SK-N-SH (cell line): Measurements from ENCODE around the gene FAIM2. TPM values are rescaled to one million over a fixed set of nuclear protein-coding genes. Genes with fewer than 3 reads are reported as not detected.

Source experiments
- CTCF ChIA-PET: fragments of 300-600, 350-600 bp; formaldehyde crosslinking; extraction: SDS; loops from one replicate; lab custom pipeline; 2021; lab: Yijun Ruan, JAX
- POLR2A ChIA-PET: fragments of 350-600 bp; sonication (Branson Sonifier 250); formaldehyde crosslinking; extraction: SDS; loops from one replicate; lab custom pipeline; 2020; ENCODE audit warnings: antibody characterized with exemption, inconsistent platforms; lab: Yijun Ruan, JAX
- DNase-seq: peaks from one replicate; pipeline ENCODE4 v3.0.0; 2012
- H2AFZ ChIP-seq: fragments of 200-600 bp; sonication (generic); 2 replicates; pipeline ENCODE4 v1.8.1; 2016; ENCODE audit warnings: antibody characterized with exemption, mild to moderate bottlenecking, low read depth
- H3F3A ChIP-seq: fragments of 200-600 bp; sonication (generic); replicated peaks from 2 replicates; pipeline ENCODE3; 2016; ENCODE audit warnings: antibody characterized with exemption, mild to moderate bottlenecking; ENCODE audit not compliant: insufficient read depth
- H3K27ac ChIP-seq, 2 experiments: fragments of 200-500 bp in 1 of 2; fragments of 200-600 bp in 1 of 2; sonication (Bioruptor generic) in 1 of 2; sonication (generic), shearing (Covaris generic) in 1 of 2; 2 replicates each; pipeline versions ENCODE4 v1.5.1 to v1.6.1; 2014 to 2016; ENCODE audit warnings: low read depth in 2 of 2, inconsistent platforms in 1 of 2, low read length in 1 of 2, mild to moderate bottlenecking in 1 of 2, mixed read lengths in 1 of 2
- H3K27me3 ChIP-seq: fragments of 200-600 bp; sonication (generic), shearing (Covaris generic); 2 replicates; pipeline ENCODE4 v1.6.1; 2016; ENCODE audit warnings: mixed run types; ENCODE audit not compliant: insufficient read depth
- H3K36me3 ChIP-seq, 2 experiments: fragments of 200-500 bp in 1 of 2; fragments of 200-600 bp in 1 of 2; sonication (Bioruptor generic) in 1 of 2; sonication (generic) in 1 of 2; replicated peaks in 1 of 2; 2 replicates each; pipeline versions ENCODE3 to v1.5.1; 2014 to 2016; ENCODE audit warnings: low read length in 1 of 2, mild to moderate bottlenecking in 1 of 2; ENCODE audit not compliant: insufficient read depth in 2 of 2, control insufficient read depth in 1 of 2
- H3K4me1 ChIP-seq, 2 experiments: fragments of 200-500 bp in 1 of 2; fragments of 200-600 bp in 1 of 2; sonication (Bioruptor generic) in 1 of 2; sonication (generic), shearing (Covaris generic) in 1 of 2; 2 replicates each; pipeline versions ENCODE4 v1.5.1 to v1.6.1; 2014 to 2016; ENCODE audit warnings: low read depth in 1 of 2, low read length in 1 of 2, mixed run types in 1 of 2; ENCODE audit not compliant: insufficient read depth in 2 of 2, control insufficient read depth in 1 of 2
- H3K4me2 ChIP-seq: fragments of 200-600 bp; sonication (generic), shearing (Covaris generic); 2 replicates; pipeline ENCODE4 v1.6.1; 2017; ENCODE audit warnings: mixed run types
- H3K4me3 ChIP-seq, 2 experiments: fragments of 200-500 bp in 1 of 2; fragments of 200-600 bp in 1 of 2; sonication (Bioruptor generic) in 1 of 2; sonication (generic), shearing (Covaris generic) in 1 of 2; 2 replicates each; pipeline versions ENCODE4 v1.5.1 to v1.8.1; 2014 to 2016; ENCODE audit warnings: low read depth in 2 of 2, inconsistent platforms in 1 of 2, low read length in 1 of 2, mild to moderate bottlenecking in 1 of 2, mixed read lengths in 1 of 2, moderate library complexity in 1 of 2
- H3K79me2 ChIP-seq: fragments of 200-600 bp; sonication (generic); 2 replicates; pipeline ENCODE4 v1.8.1; 2017; ENCODE audit warnings: mild to moderate bottlenecking; ENCODE audit not compliant: insufficient read depth
- H3K9ac ChIP-seq: fragments of 200-600 bp; sonication (generic); 2 replicates; pipeline ENCODE4 v1.6.1; 2017; ENCODE audit warnings: mixed run types
- H3K9me2 ChIP-seq: fragments of 200-600 bp; sonication (generic); 2 replicates; pipeline ENCODE4 v1.6.1; 2017; ENCODE audit warnings: mixed run types
- H3K9me3 ChIP-seq: fragments of 200-600 bp; sonication (generic); 2 replicates; pipeline ENCODE4 v1.6.1; 2017; ENCODE audit warnings: mixed run types, mild to moderate bottlenecking, moderate library complexity
- H4K20me1 ChIP-seq: fragments of 200-600 bp; sonication (generic); 2 replicates; pipeline ENCODE4 v1.6.1; 2017; ENCODE audit warnings: mild to moderate bottlenecking, mixed run types; ENCODE audit not compliant: insufficient read depth
- CHD2 ChIP-seq: fragments of 150-350 bp; IDR thresholded peaks from 2 replicates; pipeline ENCODE4 v1.6.1; 2018; ENCODE audit warnings: low read length; ENCODE audit not compliant: partially characterized antibody
- EZH2phosphoT487 ChIP-seq: fragments of 200-600 bp; sonication (generic); IDR thresholded peaks from 2 replicates; pipeline ENCODE4 v1.6.1; 2017; ENCODE audit warnings: low read depth, mixed run types, mild to moderate bottlenecking, antibody characterized with exemption, moderate library complexity, borderline replicate concordance
- GATA2 ChIP-seq: sonication (generic); formaldehyde crosslinking; IDR thresholded peaks from 2 replicates; pipeline ENCODE4 v1.5.0; 2020; ENCODE audit warnings: mild to moderate bottlenecking, missing genetic modification reagents
- MXI1 ChIP-seq: IDR thresholded peaks from 2 replicates; pipeline ENCODE4 v1.6.1; 2012; ENCODE audit warnings: mild to moderate bottlenecking, low read depth, low read length, improper control_type of control experiment
- NRF1 ChIP-seq: IDR thresholded peaks from 2 replicates; pipeline ENCODE4 v1.6.1; 2012; ENCODE audit warnings: low read depth, mild to moderate bottlenecking, low read length
- POLR2AphosphoS5 ChIP-seq: IDR thresholded peaks from 2 replicates; pipeline ENCODE4 v1.6.1; 2012; ENCODE audit warnings: low read depth, low read length
- RAD21 ChIP-seq: IDR thresholded peaks from 2 replicates; pipeline ENCODE4 v1.6.1; 2012; ENCODE audit warnings: mild to moderate bottlenecking, low read length
- RCOR1 ChIP-seq: fragments of 150-350 bp; IDR thresholded peaks from 2 replicates; pipeline ENCODE4 v1.6.1; 2017; ENCODE audit warnings: antibody characterized with exemption, low read length
- RFX5 ChIP-seq: IDR thresholded peaks from 2 replicates; pipeline ENCODE4 v1.6.1; 2012; ENCODE audit warnings: mild to moderate bottlenecking, improper control_type of control experiment, low read length
- RXRA ChIP-seq: IDR thresholded peaks from 2 replicates; pipeline ENCODE4 v1.4.0; 2012; ENCODE audit warnings: low read depth, mild to moderate bottlenecking, borderline replicate concordance
- SIN3A ChIP-seq: IDR thresholded peaks from 2 replicates; pipeline ENCODE4 v1.6.1; 2012; ENCODE audit warnings: low read depth, mild to moderate bottlenecking, low read length, moderate library complexity, borderline replicate concordance
- SMC3 ChIP-seq: IDR thresholded peaks from 2 replicates; pipeline ENCODE4 v1.6.1; 2012; ENCODE audit warnings: low read depth, low read length, improper control_type of control experiment
- TEAD4 ChIP-seq: IDR thresholded peaks from 2 replicates; pipeline ENCODE4 v1.4.0; 2012; ENCODE audit warnings: mild to moderate bottlenecking, borderline replicate concordance; ENCODE audit not compliant: insufficient read depth
- YY1 ChIP-seq: IDR thresholded peaks from 2 replicates; pipeline ENCODE4 v1.4.0; 2012; ENCODE audit warnings: low read depth, mild to moderate bottlenecking
- WGBS: methylation state at CpG from one replicate; pipeline ENCODE4 v1.1.6; 2017; ENCODE audit warnings: low lambda C conversion rate; 5-methylcytosine and 5-hydroxymethylcytosine counted together
- polyA plus RNA-seq, 3 experiments: library from polyadenylated mRNA; depleted of rRNA; stranded (reverse); fragments of >200 nt; gene quantifications; 2 replicates each; pipeline ENCODE4 v1.2.3, GENCODE V29; 2012
- TF ChIP-seq, protein P1 (sequence below): IDR thresholded peaks from 2 replicates; pipeline ENCODE4 v1.4.0; 2012; ENCODE audit warnings: low read depth, borderline replicate concordance
- TF ChIP-seq, protein P2 (sequence below): IDR thresholded peaks from 2 replicates; pipeline ENCODE4; 2012
- TF ChIP-seq, protein P3 (sequence below): IDR thresholded peaks from 2 replicates; pipeline ENCODE4 v1.4.0; 2012; ENCODE audit warnings: low read depth
- TF ChIP-seq, protein P4 (sequence below): fragments of 150-350 bp; IDR thresholded peaks from 2 replicates; pipeline ENCODE4 v1.6.1; 2017; ENCODE audit warnings: antibody characterized with exemption, low read length, low read depth, borderline replicate concordance

FAIM2 gene
- polyA plus RNA-seq, 1 of the 3 experiments (the other 2 are of a cell fraction), result 11.3 TPM

DNA sequence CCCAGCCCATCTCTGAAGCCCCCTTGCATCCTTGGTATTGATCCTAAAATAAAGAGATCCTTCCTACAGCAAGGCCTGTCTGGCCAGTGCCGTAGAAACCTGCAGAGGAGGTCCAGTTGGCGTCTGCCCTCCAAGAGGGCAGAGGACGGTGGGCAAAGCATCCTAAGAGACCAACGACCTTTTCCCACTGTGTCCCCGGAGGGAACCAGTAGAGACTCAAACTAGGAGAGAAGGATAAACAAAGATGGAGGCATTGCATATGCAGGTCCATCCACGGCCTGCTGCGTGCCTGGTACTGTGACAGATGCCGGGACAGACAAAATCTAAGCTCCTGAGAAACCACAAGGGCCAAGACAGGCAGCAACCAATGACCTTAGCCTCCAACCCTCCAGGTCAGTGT is 79.3 kb downstream of the FAIM2 start:
- H3F3A ChIP-seq, result peaks cover 4% of the 10 kb centered on the region
- no peaks in the 10 kb centered on the region for H3K27me3 ChIP-seq
- H3K9me3 ChIP-seq, result no peaks in the 10 kb centered on the region
- ChIA-PET POLR2A (interaction anchor here (0.8 kb wide), 1 partner anchor 8 kb away, joined by 3 read pairs; no protein-coding TSS in a partner anchor), CTCF (interaction anchor here (1.4 to 7.5 kb wide), 3 partner anchors 15 to 47 kb away, joined by 3 to 51 read pairs (median 4); no protein-coding TSS in a partner anchor)
- no peak overlapping the region for H3K4me3 ChIP-seq
- H3K9me2 ChIP-seq, result no peaks in the 10 kb centered on the region
- peaks cover 7 to 12% of the 10 kb centered on the region in 2 experiments for H3K36me3 ChIP-seq
- no peak overlapping the region for H3K27ac ChIP-seq
- no peak overlapping the region for H3K9ac ChIP-seq
- H3K4me1 ChIP-seq, result peaks cover 15 to 31% of the 10 kb centered on the region in 2 experiments; a peak in 3 of 4 replicates
- DNase-seq, result no peak
- no peak overlapping the region for H2AFZ ChIP-seq
- peaks cover 80% of the 10 kb centered on the region for H3K79me2 ChIP-seq
- peaks cover 72% of the 10 kb centered on the region for H4K20me1 ChIP-seq
- no peak overlapping the region for H3K4me2 ChIP-seq
- 92% methylated on average over 8 of the region's 8 CpGs for WGBS
- TF ChIP-seq SIN3A (no peak), EZH2phosphoT487 (no peak), NRF1 (no peak), RXRA (no peak), TEAD4 (no peak), MXI1 (no peak), RCOR1 (no peak), YY1 (no peak), RFX5 (no peak), SMC3 (no peak), GATA2 (CRISPR knock-in tag) (no peak)
- TF ChIP-seq, protein P1, sequence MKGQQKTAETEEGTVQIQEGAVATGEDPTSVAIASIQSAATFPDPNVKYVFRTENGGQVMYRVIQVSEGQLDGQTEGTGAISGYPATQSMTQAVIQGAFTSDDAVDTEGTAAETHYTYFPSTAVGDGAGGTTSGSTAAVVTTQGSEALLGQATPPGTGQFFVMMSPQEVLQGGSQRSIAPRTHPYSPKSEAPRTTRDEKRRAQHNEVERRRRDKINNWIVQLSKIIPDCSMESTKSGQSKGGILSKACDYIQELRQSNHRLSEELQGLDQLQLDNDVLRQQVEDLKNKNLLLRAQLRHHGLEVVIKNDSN, result no peak
- TF ChIP-seq, protein P2, sequence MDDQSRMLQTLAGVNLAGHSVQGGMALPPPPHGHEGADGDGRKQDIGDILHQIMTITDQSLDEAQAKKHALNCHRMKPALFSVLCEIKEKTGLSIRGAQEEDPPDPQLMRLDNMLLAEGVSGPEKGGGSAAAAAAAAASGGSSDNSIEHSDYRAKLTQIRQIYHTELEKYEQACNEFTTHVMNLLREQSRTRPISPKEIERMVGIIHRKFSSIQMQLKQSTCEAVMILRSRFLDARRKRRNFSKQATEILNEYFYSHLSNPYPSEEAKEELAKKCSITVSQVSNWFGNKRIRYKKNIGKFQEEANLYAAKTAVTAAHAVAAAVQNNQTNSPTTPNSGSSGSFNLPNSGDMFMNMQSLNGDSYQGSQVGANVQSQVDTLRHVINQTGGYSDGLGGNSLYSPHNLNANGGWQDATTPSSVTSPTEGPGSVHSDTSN, result no peak
- TF ChIP-seq, protein P3, sequence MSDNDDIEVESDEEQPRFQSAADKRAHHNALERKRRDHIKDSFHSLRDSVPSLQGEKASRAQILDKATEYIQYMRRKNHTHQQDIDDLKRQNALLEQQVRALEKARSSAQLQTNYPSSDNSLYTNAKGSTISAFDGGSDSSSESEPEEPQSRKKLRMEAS, result no peak
- TF ChIP-seq, protein P4, sequence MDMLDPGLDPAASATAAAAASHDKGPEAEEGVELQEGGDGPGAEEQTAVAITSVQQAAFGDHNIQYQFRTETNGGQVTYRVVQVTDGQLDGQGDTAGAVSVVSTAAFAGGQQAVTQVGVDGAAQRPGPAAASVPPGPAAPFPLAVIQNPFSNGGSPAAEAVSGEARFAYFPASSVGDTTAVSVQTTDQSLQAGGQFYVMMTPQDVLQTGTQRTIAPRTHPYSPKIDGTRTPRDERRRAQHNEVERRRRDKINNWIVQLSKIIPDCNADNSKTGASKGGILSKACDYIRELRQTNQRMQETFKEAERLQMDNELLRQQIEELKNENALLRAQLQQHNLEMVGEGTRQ, result no peak

DNA sequence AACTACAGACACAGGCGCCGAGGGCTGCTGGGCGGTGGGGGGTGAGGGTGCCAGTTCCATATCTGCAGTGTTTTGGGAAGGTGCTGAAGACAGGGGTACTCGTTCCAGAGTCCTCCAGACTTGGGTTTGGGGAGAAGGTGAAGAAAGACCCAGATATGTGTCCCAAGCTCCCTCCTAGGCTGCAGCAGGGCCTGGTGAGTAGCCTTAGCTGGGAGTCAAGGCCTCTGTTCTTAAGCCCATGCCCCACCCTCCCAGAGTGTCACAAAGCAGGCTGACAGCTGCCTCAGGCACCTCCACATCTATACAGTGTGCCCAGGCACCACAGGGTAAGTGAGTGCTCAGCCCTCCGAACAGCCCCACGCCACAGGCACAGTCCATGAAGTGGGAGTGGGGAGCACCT is 79.7 kb downstream of the FAIM2 start:
- Histone ChIP-seq H3K27me3 (no peaks in the 10 kb centered on the region), H4K20me1 (peaks cover 77% of the 10 kb centered on the region), H3K4me1 (peaks cover 15 to 26% of the 10 kb centered on the region in 2 experiments; a peak in 3 of 4 replicates), H3K4me2 (no peak overlapping the region), H3F3A (no peaks in the 10 kb centered on the region), H3K4me3 (no peak overlapping the region), H2AFZ (no peak overlapping the region), H3K79me2 (peaks cover 84% of the 10 kb centered on the region), H3K9ac (no peak overlapping the region), H3K36me3 (peaks cover 7 to 12% of the 10 kb centered on the region in 2 experiments), H3K27ac (no peak overlapping the region), H3K9me2 (no peaks in the 10 kb centered on the region), H3K9me3 (no peaks in the 10 kb centered on the region)
- TF ChIP-seq CHD2 (no peak), RAD21 (no peak), POLR2AphosphoS5 (no peak)
- ChIA-PET POLR2A (interaction anchor here (0.8 kb wide), 1 partner anchor 8 kb away, joined by 3 read pairs; no protein-coding TSS in a partner anchor), CTCF (interaction anchor here (1.5 to 7.5 kb wide), 2 partner anchors 15 to 43 kb away, joined by 4 to 51 read pairs; no protein-coding TSS in a partner anchor)
- no peak for DNase-seq
- WGBS, result 94% methylated on average over 6 of the region's 6 CpGs
